EH (cell line): Measurements from ENCODE around the gene PDCD4.
"Not testable (repeated sequence)": the region's sequence is repeated elsewhere in the genome, so short reads cannot be mapped to it uniquely, and the experiment has no call there.

ENCODE experiments used
- DNase-seq: peaks from one replicate; pipeline ENCODE4 v3.0.0-alpha.2; 2015; ENCODE audit warnings: low read depth

The PDCD4 gene

DNA sequence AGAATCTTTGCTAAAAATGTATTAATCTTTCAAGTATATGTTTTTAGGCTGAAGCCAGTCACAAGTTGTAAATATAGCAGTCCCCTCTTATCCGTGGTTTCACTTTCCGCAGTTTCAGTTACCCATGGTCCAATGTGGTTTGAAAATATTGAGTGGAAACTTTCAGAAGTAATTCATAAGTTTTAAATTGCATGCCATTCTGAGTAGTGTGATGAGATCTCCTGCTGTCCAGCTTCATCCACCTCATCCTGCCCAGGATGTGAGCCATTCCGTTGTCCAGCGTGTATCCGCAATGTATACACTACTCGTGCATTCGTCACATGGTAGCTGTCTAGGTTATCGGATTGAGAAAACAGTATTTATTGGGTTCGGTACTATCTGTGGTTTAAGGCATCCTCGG lies 12.2 kb downstream of the PDCD4 start:
- DNase-seq = no peak

- no peak for DNase-seq
Observed at GRCh38 chr10:110885932-110886674, 14.4 kb downstream of the PDCD4 start.

- no peak for DNase-seq
Observed at GRCh38 chr10:110887560-110887959, 15.8 kb downstream of the PDCD4 start.

- no peak for DNase-seq
Observed at GRCh38 chr10:110892602-110893288, 21.0 kb downstream of the PDCD4 start.

GRCh38 chr10:110893559-110894179 lies 21.9 kb downstream of the PDCD4 start:
- peak; percentile 56 for DNase-seq

GRCh38 chr10:110897184-110897583 lies 25.5 kb downstream of the PDCD4 start:
- no peak for DNase-seq

GRCh38 chr10:110898391-110898790 lies 26.7 kb downstream of the PDCD4 start:
- DNase-seq = peak; percentile 43

GRCh38 chr10:110900983-110901382 lies 29.3 kb downstream of the PDCD4 start:
- DNase-seq = no peak

DNA sequence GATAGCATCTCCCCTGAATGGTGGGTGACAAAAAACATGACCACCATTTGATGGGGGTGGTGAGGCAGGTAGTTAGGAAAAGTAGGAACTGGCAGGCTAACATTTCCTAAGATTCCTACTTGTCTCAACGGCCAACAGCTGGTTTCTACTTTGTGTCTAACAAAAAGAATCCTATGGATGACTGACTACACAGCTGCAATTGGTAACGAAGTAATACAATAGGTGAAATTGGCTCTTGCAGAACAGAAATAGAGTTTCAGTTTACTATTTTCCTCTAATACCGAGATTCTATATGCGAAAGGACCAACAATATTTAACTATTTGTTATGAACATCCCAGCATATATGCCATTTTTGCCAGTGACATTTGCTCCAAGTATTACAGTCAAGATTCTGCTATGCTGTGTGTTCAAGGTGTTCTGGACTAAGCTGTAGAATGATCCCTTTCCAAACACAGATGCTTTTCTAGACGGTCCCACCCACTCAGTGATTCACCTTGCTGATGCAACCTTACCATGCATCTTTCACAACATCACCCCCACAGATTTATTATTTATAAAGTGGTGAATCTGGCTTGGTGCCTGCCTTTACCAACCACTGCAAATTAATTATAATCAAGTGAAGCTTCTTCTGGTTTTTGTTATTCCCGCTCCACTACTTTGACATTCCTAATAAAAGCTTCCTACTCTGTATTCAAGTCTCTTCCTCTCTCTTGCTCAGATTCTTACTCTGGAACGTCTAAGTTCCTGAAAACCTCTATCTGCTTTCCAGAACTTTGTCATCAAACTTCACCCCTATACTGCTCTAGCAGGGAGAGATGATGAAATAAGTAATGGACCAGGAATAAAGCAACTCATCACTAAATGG lies 30.5 kb downstream of the PDCD4 start:
- DNase-seq = peak; percentile 55

GRCh38 chr10:110903280-110904278 lies 31.9 kb downstream of the PDCD4 start:
- peak; percentile 20 for DNase-seq

DNA sequence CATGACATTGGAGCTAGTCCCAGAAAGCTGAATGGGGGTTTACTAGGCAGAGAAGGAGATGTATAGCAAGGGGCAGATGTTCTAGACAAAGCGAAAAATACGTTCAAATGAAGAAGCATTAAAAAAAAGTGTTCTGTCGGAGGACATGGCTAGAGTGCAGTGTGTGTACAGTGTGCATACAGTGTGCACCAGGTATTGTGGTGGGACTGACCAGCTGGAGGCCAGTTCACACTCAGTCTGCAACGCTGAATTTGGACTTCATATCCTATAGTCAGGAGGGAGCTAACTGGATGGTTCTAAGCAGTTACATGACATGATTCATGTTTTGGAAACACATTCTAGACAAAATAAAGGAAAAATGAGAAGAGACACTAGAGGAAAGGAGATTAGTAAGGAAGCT lies 38.4 kb downstream of the PDCD4 start:
- DNase-seq = no peak

- DNase-seq = peak; percentile 90
Observed at GRCh38 chr10:110912374-110912773, 40.6 kb downstream of the PDCD4 start.

- peak; percentile 12 for DNase-seq
Observed at GRCh38 chr10:110914431-110914830, 42.7 kb downstream of the PDCD4 start.

DNA sequence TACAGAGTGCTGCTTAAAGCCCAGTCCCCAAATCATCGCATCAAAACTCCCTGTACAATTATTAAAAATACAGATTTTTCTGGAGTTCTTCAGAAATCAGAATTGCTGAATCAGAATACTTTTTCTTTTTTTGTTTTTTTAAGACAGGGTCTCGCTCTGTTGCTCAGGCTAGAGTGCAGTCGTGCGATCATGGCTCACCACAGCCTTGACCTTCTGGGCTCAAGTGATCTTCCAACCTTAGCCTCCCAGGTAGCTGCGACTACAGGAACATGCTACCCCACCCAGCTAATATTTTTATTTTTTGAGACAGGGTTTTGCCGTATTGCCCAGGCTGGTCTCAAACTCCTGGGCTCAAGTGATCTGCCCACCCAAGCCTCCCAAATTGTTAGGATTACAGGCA lies 43.3 kb downstream of the PDCD4 start:
- DNase-seq = no peak

- DNase-seq = not testable (repeated sequence)
Observed at GRCh38 chr10:110915600-110915999, 43.9 kb downstream of the PDCD4 start.

- DNase-seq = peak; percentile 98
Observed at GRCh38 chr10:110916554-110917346, 45.0 kb downstream of the PDCD4 start.

GRCh38 chr10:110918269-110918642 lies 46.5 kb downstream of the PDCD4 start:
- DNase-seq = peak; percentile 98

GRCh38 chr10:110918643-110919348 lies 47.1 kb downstream of the PDCD4 start, which contains the start of gene BBIP1:
Gene BBIP1, minus strand, starts transcription at chr10:110919180. Its CDS starts 1,023 bp downstream, at chr10:110918157.
- DNase-seq = peak; percentile 100

- no peak for DNase-seq
Observed at GRCh38 chr10:110919349-110919931, 47.7 kb downstream of the PDCD4 start, which contains the start of gene SHOC2. Gene SHOC2, plus strand, starts transcription at chr10:110919604. Its CDS starts 44,755 bp downstream, at chr10:110964359.
